WTC11 (cell line): Measurements from ENCODE around the gene CADM1.

ENCODE experiments used
- CBFB ChIP-seq: sonication (generic); formaldehyde crosslinking; IDR thresholded peaks from 2 replicates; pipeline ENCODE4 v1.8.1; 2022; ENCODE audit warnings: mild to moderate bottlenecking, low read depth, missing genetic modification reagents
- FOXJ3 ChIP-seq: sonication (generic); formaldehyde crosslinking; IDR thresholded peaks from 2 replicates; pipeline ENCODE4 v1.9.0; 2021; ENCODE audit warnings: missing genetic modification reagents, mild to moderate bottlenecking, borderline replicate concordance
- ZNF219 ChIP-seq: sonication (generic); formaldehyde crosslinking; IDR thresholded peaks from 2 replicates; pipeline ENCODE4 v1.8.0; 2023; ENCODE audit warnings: missing genetic modification reagents, mild to moderate bottlenecking, borderline replicate concordance
- ZNF317 ChIP-seq: sonication (generic); formaldehyde crosslinking; IDR thresholded peaks from 2 replicates; pipeline ENCODE4 v1.8.1; 2023; ENCODE audit warnings: low read depth, mild to moderate bottlenecking, moderate library complexity, missing genetic modification reagents, borderline replicate concordance
- TF ChIP-seq, protein P1 (sequence below): sonication (generic); formaldehyde crosslinking; IDR thresholded peaks from 2 replicates; pipeline ENCODE4 v1.8.1; 2023; ENCODE audit warnings: mild to moderate bottlenecking, missing genetic modification reagents
- TF ChIP-seq, protein P2 (sequence below): fragments of 200-600 bp; IDR thresholded peaks from 2 replicates; pipeline ENCODE4 v1.8.0; 2022; ENCODE audit warnings: antibody characterized with exemption
- TF ChIP-seq, protein P3 (sequence below): sonication (generic); formaldehyde crosslinking; conservative IDR thresholded peaks from 2 replicates; pipeline ENCODE4 v1.8.1; 2023; ENCODE audit warnings: mild to moderate bottlenecking, low read depth, missing genetic modification reagents, moderate library complexity
- TF ChIP-seq, protein P4 (sequence below): sonication (generic); formaldehyde crosslinking; IDR thresholded peaks from 2 replicates; pipeline ENCODE4 v1.8.0; 2022; ENCODE audit warnings: mild to moderate bottlenecking, missing genetic modification reagents

DNA sequence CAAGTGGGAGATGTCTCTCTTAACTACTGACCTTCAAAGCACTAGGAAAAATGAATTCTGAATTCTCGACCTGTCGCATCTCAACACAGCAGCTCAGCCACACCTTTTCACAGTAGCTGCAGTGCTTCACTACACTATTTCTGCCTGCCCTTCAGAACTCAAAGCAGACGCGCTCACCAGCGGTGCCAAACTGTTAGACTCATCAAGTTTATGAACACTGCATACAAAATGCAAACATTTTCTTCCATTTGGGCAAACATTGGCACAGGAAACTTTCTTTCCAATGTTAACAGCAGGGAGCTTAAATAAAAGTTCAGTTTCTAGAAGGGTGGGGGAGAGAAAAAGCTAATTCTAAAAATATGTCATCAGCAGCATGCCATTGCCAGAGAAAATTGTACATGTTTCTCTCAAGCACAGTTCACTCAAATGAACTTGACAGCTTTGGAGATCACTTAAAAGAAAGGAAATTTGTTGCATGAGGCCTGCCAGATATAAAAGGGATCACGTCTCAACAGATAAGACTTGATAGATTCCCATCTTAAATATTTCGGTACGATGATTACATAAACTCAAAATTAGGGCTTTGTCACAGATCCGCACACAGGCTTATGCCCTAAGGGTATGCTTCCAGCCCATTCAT, 82.7 kb downstream of the CADM1 start:
- TF ChIP-seq, protein P1, sequence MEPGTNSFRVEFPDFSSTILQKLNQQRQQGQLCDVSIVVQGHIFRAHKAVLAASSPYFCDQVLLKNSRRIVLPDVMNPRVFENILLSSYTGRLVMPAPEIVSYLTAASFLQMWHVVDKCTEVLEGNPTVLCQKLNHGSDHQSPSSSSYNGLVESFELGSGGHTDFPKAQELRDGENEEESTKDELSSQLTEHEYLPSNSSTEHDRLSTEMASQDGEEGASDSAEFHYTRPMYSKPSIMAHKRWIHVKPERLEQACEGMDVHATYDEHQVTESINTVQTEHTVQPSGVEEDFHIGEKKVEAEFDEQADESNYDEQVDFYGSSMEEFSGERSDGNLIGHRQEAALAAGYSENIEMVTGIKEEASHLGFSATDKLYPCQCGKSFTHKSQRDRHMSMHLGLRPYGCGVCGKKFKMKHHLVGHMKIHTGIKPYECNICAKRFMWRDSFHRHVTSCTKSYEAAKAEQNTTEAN (CRISPR knock-in tag): no peak
- no peak for TF ChIP-seq ZNF317 (CRISPR knock-in tag)
- TF ChIP-seq ZNF219 (CRISPR knock-in tag): no peak
- TF ChIP-seq, protein P2, sequence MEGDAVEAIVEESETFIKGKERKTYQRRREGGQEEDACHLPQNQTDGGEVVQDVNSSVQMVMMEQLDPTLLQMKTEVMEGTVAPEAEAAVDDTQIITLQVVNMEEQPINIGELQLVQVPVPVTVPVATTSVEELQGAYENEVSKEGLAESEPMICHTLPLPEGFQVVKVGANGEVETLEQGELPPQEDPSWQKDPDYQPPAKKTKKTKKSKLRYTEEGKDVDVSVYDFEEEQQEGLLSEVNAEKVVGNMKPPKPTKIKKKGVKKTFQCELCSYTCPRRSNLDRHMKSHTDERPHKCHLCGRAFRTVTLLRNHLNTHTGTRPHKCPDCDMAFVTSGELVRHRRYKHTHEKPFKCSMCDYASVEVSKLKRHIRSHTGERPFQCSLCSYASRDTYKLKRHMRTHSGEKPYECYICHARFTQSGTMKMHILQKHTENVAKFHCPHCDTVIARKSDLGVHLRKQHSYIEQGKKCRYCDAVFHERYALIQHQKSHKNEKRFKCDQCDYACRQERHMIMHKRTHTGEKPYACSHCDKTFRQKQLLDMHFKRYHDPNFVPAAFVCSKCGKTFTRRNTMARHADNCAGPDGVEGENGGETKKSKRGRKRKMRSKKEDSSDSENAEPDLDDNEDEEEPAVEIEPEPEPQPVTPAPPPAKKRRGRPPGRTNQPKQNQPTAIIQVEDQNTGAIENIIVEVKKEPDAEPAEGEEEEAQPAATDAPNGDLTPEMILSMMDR: no peak
- TF ChIP-seq, protein P3, sequence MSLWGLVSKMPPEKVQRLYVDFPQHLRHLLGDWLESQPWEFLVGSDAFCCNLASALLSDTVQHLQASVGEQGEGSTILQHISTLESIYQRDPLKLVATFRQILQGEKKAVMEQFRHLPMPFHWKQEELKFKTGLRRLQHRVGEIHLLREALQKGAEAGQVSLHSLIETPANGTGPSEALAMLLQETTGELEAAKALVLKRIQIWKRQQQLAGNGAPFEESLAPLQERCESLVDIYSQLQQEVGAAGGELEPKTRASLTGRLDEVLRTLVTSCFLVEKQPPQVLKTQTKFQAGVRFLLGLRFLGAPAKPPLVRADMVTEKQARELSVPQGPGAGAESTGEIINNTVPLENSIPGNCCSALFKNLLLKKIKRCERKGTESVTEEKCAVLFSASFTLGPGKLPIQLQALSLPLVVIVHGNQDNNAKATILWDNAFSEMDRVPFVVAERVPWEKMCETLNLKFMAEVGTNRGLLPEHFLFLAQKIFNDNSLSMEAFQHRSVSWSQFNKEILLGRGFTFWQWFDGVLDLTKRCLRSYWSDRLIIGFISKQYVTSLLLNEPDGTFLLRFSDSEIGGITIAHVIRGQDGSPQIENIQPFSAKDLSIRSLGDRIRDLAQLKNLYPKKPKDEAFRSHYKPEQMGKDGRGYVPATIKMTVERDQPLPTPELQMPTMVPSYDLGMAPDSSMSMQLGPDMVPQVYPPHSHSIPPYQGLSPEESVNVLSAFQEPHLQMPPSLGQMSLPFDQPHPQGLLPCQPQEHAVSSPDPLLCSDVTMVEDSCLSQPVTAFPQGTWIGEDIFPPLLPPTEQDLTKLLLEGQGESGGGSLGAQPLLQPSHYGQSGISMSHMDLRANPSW (CRISPR knock-in tag): no peak
- no peak for TF ChIP-seq CBFB (CRISPR knock-in tag)
- TF ChIP-seq FOXJ3: no peak
- TF ChIP-seq, protein P4, sequence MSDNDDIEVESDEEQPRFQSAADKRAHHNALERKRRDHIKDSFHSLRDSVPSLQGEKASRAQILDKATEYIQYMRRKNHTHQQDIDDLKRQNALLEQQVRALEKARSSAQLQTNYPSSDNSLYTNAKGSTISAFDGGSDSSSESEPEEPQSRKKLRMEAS: no peak
